A172 (cell line): ENCODE data around the gene PLA2G4E. TPM values are rescaled to one million over a fixed set of nuclear protein-coding genes. Genes with fewer than 3 reads are reported as not detected.
A peak's percentile ranks its signal among the peaks of the same experiment; 100 is the strongest.

Experiments used
- DNase-seq: peaks from one replicate; pipeline ENCODE4 v3.0.0-alpha.2; 2015; ENCODE audit warnings: low spot score
- total RNA-seq: library from RNA; depleted of rRNA; stranded (reverse); fragments of >200 nt; shearing (Covaris generic); gene quantifications from 2 replicates; pipeline ENCODE4 v1.2.3, GENCODE V29; 2014

Gene PLA2G4E
- total RNA-seq, 1 experiment from 2014 or later, result not detected

DNA sequence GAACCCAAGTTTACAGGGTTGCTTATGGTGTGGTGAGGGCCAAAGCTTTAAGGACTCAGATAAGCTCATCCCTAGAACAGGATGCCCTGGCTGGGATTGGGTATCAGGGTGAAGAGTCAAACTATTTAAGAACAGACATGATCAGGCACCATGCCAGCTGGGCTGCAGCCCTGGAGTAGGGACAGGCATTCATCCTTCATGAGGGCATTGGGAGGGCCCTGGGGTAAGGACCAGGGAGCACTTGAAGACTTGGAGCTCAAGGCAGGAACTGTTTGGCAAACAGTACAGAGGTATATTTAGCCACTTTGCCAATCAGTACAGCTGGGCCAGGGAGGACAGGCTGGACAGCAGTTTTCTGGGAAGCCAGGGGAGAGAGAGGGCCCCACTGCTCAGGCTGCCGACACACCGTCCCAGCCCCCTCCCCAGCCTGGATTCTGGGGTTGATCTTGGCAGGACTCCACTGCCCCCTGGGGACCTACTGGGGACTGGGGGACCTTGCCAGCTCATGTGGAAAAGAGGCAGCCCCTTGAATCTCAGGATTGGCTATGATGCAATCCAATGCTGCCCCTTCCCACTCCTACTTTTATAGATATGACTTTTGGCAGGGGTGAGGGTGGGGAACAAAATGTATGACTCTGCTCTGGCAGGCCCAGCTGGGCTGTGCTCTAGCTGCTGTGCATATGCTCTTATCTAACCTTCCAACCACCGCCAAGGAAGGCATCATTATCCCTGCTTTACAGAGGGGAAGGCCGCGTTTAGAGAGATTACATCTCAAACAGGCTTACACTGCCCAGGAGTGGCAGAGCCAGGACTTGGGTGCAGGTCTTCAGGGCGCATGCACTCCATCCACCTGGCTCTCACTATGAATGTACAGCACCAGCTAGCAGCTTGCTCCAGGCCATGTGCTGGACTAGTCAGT lies 2.3 kb downstream of the PLA2G4E start:
- DNase-seq, result no peak

DNA sequence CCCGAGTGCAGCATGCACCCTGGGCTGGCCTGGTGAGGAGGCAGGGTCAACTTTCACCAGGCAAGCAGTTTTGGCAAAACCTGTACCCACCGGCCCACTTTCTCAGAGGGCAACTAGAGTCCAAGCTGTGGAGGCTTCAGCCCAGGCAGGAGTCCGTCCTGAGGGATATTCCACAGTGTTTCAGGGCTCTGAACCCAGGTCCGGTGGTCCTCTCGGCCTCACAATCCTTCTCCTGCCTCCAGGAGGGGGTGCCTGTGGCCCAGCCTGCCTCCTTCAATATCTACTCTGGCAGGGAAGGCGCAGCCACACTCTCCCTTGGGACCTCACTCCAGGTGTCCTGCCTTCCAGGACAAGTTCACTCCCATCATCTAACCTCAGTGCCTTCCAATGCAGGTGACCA lies 3.9 kb downstream of the PLA2G4E start:
- no peak for DNase-seq

DNA sequence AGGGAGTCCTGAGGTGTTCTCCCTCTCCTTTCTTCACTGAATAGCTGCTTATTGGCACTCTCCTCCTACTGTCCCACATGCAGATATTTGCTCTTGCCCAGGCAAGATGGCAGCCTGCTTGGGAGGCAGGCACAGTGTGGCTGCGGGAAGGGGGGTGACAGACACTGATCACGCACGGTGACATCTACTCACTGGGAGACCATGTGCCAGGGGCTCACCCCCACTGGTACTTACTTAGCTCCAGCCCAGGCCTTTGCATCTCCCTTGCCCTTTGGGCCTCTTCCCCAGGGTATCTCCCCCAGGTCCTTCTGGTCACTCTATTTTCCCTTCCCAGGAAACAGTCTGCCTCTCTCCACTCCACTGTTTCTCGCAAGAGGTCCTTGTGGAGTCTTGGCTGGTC lies 6.4 kb downstream of the PLA2G4E start:
- DNase-seq, result no peak

DNA sequence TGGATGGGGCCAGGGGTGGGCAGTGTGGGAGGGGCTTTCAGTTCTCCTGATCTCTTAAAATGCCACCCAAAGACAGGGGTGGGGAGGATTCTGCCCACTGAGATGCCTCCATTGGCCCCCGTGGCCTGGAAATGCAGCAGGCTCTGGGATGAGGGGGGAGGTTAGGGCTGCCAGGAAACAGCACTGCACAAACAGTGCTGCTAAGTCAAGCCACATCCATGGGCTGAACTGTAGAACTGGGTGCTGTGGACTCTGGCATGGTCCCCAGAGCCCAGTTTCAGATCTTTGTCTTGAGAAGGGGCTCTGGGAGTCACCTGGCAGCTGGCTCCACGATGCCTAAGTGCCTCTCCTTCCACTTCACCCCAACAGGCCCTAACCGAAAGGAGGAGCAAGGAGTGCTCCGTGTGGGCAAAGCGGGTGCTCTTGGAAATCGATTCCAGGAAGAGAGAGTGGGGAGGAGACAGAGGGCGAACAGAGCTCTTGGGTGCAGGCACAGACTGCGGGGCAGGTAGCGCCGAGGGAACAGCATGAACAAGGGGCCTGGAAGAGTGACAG lies 7.8 kb downstream of the PLA2G4E start:
- DNase-seq, result no peak

DNA sequence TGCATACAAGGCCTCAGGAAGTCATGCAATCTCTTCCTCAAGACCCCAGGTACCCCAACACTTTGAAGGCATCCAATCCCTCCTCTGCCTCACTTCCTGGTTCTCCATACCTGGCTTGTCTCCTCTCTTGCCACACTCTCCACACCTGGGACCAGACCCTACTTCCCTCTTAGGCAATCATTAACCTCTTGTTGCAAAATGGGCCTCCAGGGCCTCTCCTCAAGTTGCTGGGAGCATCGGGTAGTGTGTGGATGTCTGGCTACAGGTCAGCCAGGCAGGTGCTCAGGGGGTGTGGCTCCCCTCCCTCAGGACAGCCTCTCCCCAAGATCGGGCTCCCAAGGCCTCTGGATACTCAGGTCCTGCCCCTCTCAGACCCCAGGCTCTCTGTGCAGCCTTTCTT lies 8.6 kb downstream of the PLA2G4E start:
- DNase-seq, result no peak

DNA sequence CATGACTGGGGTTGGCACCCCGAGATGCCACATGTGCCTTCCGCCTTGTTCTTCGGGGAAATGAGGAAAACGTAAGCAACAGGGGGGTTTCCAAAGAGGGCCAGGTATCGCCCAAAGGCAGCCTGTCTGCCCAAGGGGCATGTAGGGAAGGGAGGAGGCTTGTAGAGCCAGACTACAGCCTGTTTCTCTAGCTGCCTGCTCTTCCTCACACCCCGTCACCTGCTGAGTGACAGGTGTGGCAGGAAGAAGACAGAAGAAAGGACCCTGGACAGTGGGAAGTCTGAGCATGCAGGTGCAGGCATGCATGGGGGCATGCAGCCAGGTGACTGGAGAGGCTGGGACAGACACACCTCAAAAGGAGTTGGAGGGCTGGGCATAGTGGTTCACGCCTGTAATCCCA lies 9.8 kb downstream of the PLA2G4E start:
- no peak for DNase-seq

DNA sequence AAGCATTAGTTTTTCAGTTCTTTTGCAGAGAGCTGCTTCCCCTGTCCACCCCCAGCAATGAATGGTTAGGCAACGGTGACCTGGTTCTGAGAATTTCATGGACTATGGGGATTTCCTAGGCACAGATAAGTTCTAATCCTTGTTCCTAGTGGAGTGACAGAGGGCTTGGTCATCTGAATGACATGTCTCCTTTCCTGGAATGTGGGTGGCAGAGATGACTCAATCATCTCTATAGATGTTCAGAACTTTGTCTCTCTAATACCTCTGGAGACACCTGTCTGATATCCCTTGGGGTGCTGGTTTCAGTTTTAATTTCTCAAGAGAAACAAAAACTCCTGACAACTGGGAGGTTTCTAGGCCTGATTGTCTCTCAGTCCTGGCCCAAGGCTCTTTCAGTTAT lies 10.4 kb downstream of the PLA2G4E start:
- DNase-seq, result peak; percentile 12

DNA sequence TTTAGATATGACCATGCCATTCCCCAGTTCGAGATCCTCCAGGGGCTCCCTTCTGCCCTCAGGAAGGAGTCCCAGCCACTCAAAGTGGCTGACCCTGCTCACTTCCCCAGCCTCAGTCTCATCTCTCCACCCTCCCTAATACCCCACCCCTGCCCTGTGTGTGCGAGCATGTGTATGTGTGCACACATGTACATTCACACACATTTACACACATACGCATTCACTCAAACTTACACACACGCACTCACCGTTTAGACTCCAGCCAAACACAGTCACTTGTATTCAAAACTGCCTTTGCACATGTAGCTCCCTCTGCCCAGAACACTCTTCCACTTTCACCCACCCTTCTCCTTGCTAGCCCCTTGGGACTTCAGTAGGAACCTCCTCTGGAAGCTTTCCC lies 11.4 kb downstream of the PLA2G4E start:
- DNase-seq, result no peak

DNA sequence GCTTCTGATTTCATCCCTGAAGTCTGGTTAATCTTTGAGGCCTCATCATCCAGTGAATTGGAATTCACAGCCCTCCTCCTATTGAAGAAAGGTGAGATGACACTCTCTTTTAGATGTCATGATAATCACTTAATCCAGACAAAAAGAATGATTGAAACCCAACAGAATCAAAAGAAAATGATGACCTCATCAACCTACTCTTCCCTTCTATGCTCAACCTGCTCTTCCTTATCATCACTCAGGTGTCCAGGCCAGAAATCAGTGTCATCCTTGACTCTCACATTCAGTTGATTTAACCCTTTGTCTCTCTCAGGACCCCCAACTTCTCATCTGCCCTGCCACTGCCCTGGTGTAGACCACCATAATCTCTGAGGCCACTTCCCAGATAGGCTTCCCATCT lies 11.8 kb downstream of the PLA2G4E start:
- DNase-seq, result no peak

DNA sequence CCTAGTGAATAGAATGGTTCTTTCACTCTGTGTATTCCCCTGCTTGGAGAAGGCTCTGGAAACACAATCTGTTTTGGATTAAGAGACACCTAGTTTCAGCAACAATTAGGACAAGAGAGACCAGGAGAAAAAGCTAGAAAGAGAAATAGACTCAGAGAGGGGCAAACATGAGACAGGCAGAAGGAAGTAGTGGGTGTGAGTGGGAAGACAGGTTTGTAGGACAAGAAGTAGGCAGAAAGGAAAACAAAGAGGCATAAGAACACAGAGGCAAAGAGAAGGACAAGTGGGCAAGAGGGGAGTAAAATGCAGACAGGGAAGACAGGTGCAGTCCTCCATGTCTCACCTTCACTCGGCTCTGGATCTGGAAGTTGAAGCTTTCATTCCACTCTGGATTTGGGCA lies 13.5 kb downstream of the PLA2G4E start:
- no peak for DNase-seq

DNA sequence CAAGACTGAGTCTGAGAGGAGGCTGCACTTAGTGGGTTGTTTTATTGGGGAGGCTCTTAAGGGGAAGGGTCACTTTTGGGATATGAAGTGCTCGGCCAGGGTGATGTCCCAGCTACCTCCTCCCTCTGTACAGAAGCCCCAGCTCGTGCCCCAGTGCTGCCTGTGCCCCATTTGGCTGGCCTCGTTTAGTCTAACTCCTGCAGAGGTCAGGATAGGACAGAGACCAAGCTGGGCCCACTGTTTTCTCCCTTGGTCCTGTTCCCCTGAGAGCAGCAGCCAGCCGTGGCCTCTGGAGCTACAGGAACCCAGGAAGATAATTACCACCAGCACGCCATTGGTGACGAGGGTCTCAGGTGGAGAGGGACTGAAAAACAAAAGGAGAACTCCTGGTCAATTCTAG lies 18.5 kb downstream of the PLA2G4E start:
- no peak for DNase-seq

DNA sequence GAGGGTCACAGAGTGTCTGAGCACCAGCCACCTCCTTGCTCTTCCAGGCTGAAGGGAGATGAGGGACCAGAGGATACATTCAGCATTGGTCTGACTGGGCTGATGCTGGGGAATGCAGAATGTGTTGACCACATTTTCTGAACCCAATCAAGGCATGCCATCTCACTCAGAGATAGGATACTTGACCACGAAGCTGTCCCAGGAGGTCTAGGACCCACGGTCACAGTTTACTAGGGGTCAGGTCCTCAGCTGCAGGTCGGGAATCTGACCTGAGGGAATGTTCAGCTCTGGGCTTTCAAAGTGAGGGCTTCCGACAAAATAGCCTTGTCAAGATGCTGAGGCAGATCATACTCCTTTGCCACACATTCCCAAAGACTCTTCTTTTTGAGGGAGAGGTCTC lies 19.6 kb downstream of the PLA2G4E start:
- no peak for DNase-seq

DNA sequence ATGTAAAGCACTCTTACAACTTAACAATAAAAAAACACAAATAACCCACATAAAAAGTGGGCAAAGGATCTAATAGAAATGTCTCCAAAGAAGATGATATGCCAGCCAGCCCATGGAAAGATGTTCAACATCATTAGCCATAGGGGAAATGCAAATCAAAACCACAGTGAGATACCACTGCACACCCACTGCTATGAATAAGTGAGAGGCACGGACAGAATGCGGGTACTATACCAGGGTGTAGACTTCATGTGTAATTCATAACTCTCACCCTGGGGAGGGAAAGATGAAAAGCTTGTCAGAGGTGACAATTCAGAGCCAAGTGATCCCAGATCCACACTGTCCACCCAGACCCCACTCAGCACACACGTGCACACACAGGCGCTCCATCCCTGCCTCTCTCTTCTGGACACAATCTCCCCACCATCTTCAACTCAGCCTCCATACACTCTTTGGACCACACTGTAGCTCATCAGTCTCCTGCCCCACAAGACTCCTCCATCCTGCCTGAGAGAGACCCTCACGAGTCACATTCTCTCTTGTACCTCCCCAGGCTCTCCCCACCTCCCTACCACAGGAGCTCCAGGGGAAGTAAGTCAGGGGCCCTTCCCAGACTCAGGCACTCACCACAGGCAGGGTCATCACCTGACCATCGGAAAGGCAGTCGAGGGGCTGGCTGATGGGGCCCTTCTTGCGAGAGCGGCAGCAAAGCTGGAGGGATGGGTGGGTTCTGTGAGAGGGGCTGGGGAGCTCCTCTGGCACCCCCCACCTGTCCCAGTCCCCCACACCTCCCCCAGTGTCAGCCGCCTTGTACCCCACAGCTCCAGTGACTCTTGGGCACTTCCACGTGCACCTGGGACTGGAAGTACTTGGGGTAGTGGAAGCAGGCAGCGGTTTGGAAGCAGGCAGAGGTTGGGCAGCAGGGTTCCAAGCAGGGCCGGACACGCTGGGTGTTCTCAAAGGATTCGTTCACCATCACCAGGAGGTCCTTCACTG lies 21.3 kb downstream of the PLA2G4E start:
- DNase-seq, result no peak

DNA sequence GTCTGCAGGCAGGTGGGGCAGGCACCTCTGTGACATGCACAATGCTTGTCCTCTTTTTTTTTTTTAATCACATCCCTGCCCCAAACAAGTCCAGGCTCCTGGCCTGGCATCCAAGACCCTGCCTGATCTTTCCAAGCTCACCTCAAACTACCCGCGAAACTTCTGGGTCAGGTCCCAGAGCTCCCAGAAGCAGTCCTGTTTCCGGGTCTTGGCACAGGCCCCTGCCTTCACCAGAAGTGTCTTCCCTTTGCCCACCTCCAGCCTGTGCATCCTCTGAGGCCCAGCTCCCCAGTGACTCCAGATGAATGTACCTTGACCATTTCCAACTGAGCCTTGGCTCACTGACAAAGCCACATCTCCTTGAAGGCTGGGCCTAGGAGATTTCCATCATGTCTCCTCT lies 23.0 kb downstream of the PLA2G4E start:
- no peak for DNase-seq

DNA sequence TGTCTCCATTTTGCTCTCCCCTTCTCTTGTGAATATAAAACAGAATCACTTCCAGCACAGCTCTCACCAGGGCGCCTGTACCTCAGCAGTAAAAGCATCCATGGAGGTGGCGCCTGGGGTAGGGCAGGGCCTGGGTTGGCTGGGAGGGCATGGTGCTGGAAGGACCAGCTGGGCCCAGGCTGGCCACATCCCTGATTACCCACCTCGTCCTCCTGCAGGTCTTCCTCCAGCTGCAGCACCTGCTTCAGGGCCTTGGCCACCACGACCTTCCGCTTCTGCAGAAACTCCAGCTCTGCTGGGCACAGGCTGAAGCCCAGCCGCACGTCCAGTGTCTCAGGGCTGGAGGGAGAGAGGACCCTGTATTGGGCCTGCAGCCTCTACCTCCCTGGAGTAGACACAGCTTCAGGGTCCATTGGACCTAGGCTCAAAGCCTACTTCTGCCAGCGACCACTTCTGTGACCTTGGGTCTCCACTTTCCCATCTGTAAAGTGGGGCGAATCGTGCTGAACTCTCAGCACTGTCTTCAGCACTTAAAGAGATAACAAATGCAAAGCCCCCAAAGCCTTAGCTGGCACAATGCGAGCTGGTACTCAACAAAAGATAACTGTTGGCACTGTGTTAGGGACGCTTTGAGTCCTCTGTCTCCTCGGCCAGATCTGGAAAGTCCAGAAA lies 23.8 kb downstream of the PLA2G4E start:
- no peak for DNase-seq

DNA sequence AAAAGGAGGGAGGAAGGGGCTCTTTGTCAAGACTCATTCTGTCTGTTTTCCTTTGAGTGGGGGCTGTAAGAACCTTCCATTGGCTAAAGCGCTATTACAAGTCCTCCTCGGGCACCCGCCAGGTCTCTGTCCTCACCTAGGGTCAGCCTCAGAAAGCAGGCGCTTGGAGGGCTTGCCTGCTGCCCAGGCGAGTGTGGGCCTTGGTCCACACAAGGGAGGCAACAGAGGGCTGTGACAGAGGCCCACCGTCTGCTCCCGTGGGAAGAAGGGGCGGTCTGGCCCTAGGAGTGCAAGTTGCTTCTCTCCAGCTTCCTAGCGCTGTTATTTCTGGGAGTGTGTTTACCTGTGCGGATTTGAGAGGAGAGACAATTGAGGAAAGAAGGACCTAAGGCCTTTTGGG lies 24.5 kb downstream of the PLA2G4E start:
- no peak for DNase-seq

DNA sequence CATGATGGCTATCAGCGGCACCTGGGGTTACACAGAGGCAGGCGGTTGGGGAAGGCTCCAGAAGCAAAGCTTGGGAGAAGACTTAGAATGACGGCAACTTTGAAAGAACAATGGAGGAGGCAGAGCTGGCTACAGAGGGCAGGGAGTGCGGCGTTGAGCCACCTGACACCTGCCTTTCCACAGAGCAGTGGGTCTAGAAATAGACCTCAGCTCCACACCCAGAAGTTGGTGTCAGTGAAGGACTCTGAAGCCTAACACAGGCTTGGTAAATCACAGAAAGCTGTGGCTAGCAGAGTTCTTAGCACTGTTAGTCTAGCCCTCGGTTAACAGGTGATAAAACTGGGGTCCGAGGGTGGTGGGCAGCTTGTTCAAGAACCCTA lies 25.4 kb downstream of the PLA2G4E start:
- no peak for DNase-seq

DNA sequence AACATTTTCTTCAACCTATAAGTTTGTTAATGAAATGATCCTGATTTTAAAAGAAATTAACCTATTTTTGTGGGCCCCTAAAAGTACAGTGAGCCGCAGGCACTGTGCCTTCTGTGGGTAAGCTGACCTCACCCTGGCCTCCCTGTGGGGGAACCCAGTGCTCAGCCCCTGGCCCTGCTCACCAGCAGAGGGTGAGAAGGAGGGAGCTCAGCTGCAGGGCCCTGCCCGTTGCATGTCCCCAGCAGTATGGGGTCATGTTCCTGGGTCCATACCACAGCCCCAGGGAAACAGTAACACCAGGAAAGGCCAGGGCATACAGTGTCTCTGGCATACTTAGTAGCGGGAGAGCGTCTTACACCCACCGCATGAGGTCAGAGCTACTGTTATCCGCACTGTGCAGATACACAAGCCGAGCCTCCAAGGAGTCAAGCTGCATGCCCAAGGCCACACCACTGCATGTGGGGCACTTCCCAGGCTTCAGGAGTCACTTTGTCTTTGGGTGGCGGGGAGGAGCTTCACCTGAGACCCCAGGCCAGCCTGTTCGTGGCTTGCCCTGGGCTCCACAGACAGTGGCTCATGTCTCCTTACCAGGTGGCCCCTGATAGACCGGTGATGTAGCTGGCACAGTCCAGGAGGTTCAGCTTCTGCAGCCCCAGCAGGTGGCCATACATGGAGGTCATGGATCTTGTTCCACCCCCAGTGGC lies 25.9 kb downstream of the PLA2G4E start:
- no peak for DNase-seq

DNA sequence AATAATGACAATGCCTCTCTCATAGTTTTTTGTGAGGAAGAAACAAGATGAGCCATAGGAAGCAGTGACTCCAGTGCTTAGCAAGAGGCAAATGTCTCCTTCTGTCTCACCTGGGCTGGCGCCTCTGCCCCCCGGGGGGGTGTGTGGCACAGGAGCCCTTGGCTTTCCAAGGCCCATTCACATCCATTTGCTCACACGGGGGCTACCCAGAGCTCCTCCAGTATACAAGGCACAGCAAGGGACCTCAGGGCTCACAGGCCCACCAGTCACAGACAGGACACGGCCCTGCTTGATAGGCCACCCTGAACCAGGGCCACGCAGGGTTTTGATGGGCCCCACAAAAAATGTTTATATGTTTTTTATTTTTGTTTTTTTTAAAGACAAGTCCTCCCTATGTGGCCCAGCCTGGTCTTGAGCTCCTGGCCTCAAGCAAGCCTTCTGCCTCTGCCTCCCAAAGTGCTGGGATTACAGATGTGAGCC lies 26.6 kb downstream of the PLA2G4E start:
- no peak for DNase-seq

DNA sequence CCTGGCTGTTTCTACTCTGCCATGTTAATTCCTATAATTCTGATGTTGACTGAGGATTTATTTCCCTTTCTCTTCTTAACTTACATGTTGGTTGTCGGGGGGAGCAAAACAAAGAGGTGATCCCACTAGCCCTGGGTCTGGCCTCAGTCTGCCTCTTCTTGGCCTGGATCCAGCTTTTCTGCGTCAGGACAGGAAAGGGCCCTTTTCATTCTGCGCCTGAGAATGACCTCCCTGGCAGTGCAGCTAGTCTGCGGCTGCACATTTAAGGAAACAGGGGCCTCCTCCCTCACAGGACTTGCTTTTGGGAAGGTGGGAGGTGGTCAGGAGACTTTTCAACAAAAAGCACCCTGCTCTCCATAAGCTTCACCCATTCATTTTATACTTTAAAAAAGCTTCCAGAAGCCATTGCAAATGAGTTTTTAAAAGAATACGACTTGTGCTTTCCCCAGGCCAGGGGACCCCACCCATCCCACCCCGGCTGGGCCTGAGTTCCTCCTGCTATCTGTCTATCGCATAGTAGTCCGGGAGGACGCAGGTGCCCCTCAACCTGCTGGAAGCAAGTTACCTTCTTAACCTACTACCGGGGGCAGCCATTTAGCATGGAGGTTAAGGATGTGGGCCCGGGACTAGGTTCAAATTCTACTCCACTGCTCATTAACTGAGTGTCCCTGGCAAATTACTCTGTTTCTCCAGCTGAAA lies 27.2 kb downstream of the PLA2G4E start:
- no peak for DNase-seq
